Measurements from ENCODE around the gene FCER1G.

The FCER1G gene

DNA sequence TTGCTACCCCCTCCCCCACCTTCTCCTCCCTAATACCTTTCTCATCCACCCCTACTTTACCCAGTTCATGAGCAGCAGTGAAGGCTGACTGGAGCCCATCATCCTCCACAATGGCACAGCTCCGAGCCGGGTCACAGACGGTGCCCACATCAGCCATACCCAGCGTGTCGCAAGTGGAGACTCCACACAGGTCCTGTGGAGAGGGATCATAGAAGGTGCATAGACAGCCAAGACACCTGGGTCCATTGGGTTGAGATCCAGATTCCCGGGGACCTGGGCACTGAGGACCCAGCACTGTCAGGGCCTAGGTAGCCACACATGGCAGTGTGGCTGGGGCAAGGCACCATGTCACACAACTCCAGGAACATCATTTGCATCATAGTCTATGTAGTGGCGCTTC is 19.0 kb upstream of the FCER1G start:
- no peaks in the 10 kb centered on the region for H3K27me3 ChIP-seq (ENCODE audit: insufficient read depth, low read length, poor library complexity, severe bottlenecking)
- TF ChIP-seq, protein P1, sequence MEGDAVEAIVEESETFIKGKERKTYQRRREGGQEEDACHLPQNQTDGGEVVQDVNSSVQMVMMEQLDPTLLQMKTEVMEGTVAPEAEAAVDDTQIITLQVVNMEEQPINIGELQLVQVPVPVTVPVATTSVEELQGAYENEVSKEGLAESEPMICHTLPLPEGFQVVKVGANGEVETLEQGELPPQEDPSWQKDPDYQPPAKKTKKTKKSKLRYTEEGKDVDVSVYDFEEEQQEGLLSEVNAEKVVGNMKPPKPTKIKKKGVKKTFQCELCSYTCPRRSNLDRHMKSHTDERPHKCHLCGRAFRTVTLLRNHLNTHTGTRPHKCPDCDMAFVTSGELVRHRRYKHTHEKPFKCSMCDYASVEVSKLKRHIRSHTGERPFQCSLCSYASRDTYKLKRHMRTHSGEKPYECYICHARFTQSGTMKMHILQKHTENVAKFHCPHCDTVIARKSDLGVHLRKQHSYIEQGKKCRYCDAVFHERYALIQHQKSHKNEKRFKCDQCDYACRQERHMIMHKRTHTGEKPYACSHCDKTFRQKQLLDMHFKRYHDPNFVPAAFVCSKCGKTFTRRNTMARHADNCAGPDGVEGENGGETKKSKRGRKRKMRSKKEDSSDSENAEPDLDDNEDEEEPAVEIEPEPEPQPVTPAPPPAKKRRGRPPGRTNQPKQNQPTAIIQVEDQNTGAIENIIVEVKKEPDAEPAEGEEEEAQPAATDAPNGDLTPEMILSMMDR (conservative IDR thresholded peaks at IDR 0.05; ENCODE audit: low read length) = no peak
- no peak for TF ChIP-seq EZH2phosphoT487 (IDR thresholded peaks at IDR 0.05; ENCODE audit: borderline replicate concordance)
- H3F3A ChIP-seq (ENCODE audit: low read depth) = no peaks in the 10 kb centered on the region
- no peaks in the 10 kb centered on the region for H3K9me3 ChIP-seq (ENCODE audit: insufficient read depth, low read depth, low read length)
- H4K20me1 ChIP-seq (ENCODE audit: insufficient read depth, low read length, poor library complexity, severe bottlenecking) = no peaks in the 10 kb centered on the region
- H3K4me1 ChIP-seq (ENCODE audit: insufficient read depth, low read length, poor library complexity, severe bottlenecking) = peaks cover 7% of the 10 kb centered on the region
- no peak overlapping the region for H3K4me3 ChIP-seq (ENCODE audit: low read length, poor library complexity, severe bottlenecking)
- no peak overlapping the region for H3K4me2 ChIP-seq (ENCODE audit: low read depth, low read length, poor library complexity, severe bottlenecking)
- no peak overlapping the region for H3K9ac ChIP-seq (ENCODE audit: low read depth, low read length, poor library complexity, severe bottlenecking)
- H2AFZ ChIP-seq (ENCODE audit: low read length) = no peak overlapping the region
- no peaks in the 10 kb centered on the region for H3K9me2 ChIP-seq (replicated peaks; ENCODE audit: low read depth, low read length)
- no peaks in the 10 kb centered on the region for H3K36me3 ChIP-seq (ENCODE audit: insufficient read depth, low read length)
- H3K79me2 ChIP-seq (ENCODE audit: insufficient read depth, low read length) = no peaks in the 10 kb centered on the region

DNA sequence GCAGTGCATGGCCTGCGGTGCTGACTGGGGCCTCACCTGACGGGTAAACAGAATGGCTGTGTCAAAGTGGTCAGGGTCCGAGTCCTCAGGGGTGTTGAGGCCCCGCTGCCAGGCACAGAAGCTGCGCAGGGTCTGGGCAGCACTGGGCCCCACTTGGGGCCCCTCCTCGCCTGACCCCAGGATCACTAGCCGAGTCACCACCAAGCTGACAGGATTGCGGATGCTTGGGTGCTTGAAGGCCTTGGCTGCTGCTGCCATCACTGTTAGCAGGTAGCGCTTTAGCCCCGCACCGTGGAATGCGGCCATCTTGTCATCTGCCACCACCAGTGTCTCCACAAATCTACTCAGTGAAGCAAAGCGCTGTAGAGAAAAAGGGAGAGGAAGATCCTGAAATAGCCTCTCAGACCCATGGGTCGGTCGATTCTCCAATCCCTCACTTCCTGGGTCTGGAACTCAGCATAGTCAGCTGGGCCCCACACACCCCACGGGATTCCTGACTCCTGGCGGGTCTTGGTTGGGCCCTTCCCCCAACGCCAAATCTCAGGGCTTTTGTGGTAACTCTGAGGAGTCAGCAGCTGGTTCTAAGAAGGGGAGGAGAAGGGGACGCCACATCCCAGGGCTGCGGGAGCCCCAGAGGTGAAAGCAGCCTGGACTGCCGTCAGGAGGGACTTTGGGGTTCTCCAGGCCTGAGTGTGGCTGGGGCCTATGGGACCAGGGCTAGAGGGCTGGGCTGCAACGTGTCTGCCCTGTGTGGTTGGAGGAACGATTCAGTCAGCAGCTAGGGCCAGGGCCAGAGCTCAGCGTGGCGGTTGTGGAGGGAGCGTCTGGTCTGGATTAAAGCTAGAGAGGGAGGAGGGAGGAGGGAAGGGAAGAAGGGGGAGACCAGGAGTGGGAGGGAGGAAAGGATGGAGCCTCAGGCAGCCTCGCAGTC is 18.3 kb upstream of the FCER1G start:
- H3K4me1 ChIP-seq (ENCODE audit: insufficient read depth, low read length, poor library complexity, severe bottlenecking) = peaks cover 14% of the 10 kb centered on the region
- no peak overlapping the region for H2AFZ ChIP-seq (ENCODE audit: low read length)
- no peaks in the 10 kb centered on the region for H3F3A ChIP-seq (ENCODE audit: low read depth)
- no peaks in the 10 kb centered on the region for H3K79me2 ChIP-seq (ENCODE audit: insufficient read depth, low read length)
- H3K4me3 ChIP-seq (ENCODE audit: low read length, poor library complexity, severe bottlenecking) = no peak overlapping the region
- H3K27me3 ChIP-seq (ENCODE audit: insufficient read depth, low read length, poor library complexity, severe bottlenecking) = no peaks in the 10 kb centered on the region
- H3K9me2 ChIP-seq (replicated peaks; ENCODE audit: low read depth, low read length) = no peaks in the 10 kb centered on the region
- TF ChIP-seq, protein P1 (conservative IDR thresholded peaks at IDR 0.05; ENCODE audit: low read length) = no peak
- H4K20me1 ChIP-seq (ENCODE audit: insufficient read depth, low read length, poor library complexity, severe bottlenecking) = no peaks in the 10 kb centered on the region
- H3K9ac ChIP-seq (ENCODE audit: low read depth, low read length, poor library complexity, severe bottlenecking) = no peak overlapping the region
- no peaks in the 10 kb centered on the region for H3K36me3 ChIP-seq (ENCODE audit: insufficient read depth, low read length)
- H3K4me2 ChIP-seq (ENCODE audit: low read depth, low read length, poor library complexity, severe bottlenecking) = no peak overlapping the region
- H3K9me3 ChIP-seq (ENCODE audit: insufficient read depth, low read depth, low read length) = no peaks in the 10 kb centered on the region

DNA sequence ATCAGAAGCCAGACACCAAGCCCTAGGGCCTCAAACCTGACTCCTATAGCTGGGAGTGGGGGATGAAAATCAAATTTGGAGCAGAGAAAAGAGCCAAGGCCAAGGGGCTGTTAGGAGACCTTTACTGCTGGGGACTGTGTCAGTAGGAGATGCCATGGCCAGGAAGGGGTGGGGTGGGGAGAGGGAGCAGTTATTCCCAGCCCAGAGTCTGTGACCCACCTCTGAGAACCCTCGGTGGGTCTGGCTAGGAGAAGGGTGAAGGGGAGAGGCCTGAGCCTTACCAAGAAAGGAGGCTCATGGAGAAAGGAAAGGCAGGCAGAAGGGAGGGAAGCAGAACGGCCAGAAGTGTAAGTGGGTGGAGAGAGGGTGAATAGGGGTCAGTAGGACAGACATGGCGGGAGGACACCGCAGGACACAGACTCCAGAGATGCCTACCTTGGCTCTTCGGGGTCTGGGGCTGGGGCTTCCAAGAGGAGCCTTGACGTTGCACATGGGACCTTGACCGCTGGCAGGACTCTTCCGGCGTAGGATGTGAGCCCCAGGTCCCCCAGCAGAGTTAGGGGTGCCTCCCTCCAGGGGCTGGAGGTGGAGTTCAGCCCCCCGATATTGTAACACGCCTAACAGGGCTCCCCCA is 17.4 kb upstream of the FCER1G start:
- Histone ChIP-seq H3K9ac (ENCODE audit: low read depth, low read length, poor library complexity, severe bottlenecking) (no peak overlapping the region), H3K9me2 (replicated peaks; ENCODE audit: low read depth, low read length) (no peaks in the 10 kb centered on the region), H3K4me3 (ENCODE audit: low read length, poor library complexity, severe bottlenecking) (no peak overlapping the region)

More for the DNA sequence above, 17.4 kb upstream of the FCER1G start:
- TF ChIP-seq, protein P1 (conservative IDR thresholded peaks at IDR 0.05; ENCODE audit: low read length) = no peak
- TF ChIP-seq EZH2phosphoT487 (IDR thresholded peaks at IDR 0.05; ENCODE audit: borderline replicate concordance) = no peak
- Histone ChIP-seq H3K27me3 (ENCODE audit: insufficient read depth, low read length, poor library complexity, severe bottlenecking) (no peaks in the 10 kb centered on the region), H3F3A (ENCODE audit: low read depth) (no peaks in the 10 kb centered on the region), H3K36me3 (ENCODE audit: insufficient read depth, low read length) (no peaks in the 10 kb centered on the region), H3K4me2 (ENCODE audit: low read depth, low read length, poor library complexity, severe bottlenecking) (no peak overlapping the region), H3K9me3 (ENCODE audit: insufficient read depth, low read depth, low read length) (no peaks in the 10 kb centered on the region), H3K79me2 (ENCODE audit: insufficient read depth, low read length) (peaks cover 5% of the 10 kb centered on the region), H3K4me1 (ENCODE audit: insufficient read depth, low read length, poor library complexity, severe bottlenecking) (peaks cover 16% of the 10 kb centered on the region), H4K20me1 (ENCODE audit: insufficient read depth, low read length, poor library complexity, severe bottlenecking) (no peaks in the 10 kb centered on the region), H2AFZ (ENCODE audit: low read length) (no peak overlapping the region)

Data from Loucy (cell line).